A172 (cell line): ENCODE measurements around the gene TAS1R3. TPM values are rescaled to one million over a fixed set of nuclear protein-coding genes. Genes with fewer than 3 reads are reported as not detected.
"Not testable (repeated sequence)": the region's sequence is repeated elsewhere in the genome, so short reads cannot be mapped to it uniquely, and the experiment has no call there.

ENCODE experiments used
- DNase-seq: peaks from one replicate; pipeline ENCODE4 v3.0.0-alpha.2; 2015; ENCODE audit warnings: low spot score
- total RNA-seq: library from RNA; depleted of rRNA; stranded (reverse); fragments of >200 nt; shearing (Covaris generic); gene quantifications from 2 replicates; pipeline ENCODE4 v1.2.3, GENCODE V29; 2014

Gene TAS1R3
- total RNA-seq, 1 experiment from 2014 or later, result 0.33 TPM

GRCh38 chr1:1309251-1310108, 21.6 kb upstream of the TAS1R3 start:
- no peak for DNase-seq

DNA sequence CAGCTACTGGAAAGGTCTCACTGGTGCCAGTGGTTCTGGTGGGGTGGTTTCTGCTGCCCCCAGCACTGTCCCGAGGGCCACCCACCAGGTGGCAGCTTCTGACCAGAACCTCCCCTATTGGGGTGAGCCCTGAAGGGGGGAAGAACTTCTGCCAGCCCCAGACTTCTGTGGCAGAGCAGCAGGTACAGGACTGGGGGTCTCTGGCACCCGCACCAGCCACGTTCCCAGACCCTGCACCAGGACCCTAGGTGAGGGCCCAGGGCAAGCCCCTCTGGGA, 21.0 kb upstream of the TAS1R3 start:
- DNase-seq, result no peak

- no peak for DNase-seq
Observed at GRCh38 chr1:1310476-1311053, 20.5 kb upstream of the TAS1R3 start.

DNA sequence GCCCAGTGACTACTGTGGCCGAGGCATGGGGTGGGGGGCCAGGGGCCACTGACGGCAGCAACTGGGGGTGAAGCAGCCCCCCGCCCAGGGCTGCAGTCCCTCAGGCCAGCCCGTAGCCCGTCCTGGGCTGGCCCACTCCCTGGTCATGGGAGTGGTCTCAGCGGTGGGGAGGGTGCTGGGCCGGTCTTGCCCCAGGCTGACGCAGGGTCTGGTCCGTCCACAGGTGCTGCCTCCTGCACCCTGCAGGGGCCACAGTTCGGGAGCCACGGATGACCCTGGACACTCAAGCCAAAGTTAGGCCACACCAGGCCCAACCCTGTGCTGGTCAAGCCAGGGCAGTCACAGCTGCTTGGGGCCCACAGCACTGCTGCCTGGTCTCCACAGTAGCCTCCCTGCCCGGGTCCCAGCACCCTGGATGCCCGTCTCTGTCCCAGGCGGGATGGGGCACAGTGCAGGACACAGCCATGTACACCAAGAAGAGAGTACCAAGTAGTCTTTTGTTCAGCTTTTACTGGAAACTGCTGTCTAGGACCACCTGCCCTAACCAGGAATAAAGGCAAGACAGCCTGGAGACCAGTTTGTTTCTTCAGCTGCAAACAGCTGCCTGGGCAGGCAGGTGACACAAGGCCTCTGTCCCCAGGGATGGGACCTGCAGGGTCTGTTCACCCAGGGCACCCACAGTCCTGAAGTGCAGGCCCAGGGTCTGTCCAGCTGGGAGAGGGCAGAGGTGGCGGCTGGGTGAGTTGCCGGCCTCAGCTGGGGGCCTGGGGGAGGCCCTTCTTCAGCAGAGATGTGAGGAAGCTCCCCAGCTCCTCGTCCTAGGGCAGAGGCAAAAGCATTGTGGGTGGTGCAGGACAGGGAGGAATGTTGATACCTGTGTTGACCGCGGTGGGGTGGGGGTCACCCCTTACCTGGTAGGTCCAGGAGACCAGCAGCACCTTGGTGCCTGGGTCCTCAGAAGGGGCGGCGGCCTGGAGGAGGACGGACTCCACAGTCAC, 19.7 kb upstream of the TAS1R3 start:
- no peak for DNase-seq

DNA sequence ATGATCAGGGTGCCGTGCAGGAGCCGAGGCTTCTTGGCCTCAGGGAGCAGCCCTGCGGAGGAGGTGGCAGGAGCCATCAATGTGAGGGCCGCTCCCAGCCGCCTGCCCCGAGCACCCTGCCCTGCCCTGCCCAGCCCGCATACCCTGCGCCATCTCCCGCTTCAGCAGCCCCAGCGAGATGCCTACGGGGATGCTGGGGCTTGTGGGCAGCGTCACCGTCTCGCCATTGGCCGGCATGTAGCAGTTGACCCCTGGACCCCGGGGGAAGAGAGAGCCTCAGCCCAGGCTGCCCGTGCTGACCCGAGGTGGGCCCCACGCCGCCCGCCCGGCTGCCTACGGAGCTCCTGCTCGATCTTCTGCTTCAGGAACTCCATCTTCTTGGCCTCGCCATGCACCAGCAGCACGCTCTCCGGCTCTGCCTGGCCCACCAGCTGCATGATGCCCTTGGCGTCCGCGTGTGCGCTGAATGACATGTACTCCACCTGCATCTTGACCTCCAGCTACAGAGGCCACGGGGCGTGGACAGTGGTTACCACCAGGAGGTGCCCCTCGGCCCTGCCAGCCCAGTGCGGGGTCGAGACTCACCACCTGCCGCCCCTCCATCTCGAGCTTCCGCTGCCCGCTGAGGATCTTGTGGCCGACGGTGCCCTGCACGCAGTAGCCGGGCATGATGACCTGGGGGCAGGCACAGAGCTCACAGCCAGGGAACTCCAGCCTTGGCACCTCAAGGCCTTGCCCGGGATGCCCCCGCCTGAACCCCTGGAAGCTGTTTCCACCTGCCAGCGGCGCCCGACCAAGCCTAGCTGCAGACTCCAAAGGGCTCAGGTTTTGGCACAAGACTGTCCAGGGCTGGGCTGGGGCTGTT, 18.4 kb upstream of the TAS1R3 start:
- no peak for DNase-seq

DNA sequence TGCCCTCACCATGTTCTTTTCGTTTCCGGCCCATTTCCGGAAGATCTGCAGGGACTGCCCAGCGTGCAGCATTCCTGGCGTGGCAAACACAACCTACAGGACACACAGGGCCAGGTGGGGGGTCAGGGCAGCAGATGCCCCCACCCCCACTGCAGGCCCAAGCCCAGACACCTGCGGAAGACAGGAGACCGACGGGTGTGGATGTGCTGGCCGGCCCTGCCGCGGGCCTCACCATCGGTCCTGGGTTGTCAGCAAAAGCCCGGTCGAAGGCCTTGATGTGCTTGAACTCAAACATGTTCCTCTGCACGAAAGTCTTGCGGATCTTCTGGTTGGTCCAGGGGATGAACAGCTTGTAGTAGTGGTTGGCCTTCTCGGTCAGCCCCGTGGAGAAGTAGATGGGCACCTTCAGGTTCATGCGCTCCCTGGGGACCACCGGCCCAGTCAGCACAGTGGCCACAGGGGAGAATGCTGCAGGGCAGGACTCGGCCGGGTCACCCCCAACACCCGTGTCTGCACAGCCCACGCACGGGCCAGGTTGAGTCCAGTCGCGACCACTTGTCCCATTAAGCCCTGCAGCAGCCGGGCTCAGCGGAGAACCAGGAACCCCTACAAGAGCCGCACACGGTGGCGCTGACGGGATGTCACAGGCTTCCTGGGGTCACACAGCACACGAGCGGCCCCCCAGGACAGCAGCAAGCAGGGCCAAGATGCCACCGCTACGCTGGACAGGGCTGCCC, 17.4 kb upstream of the TAS1R3 start:
- DNase-seq, result no peak

GRCh38 chr1:1314237-1314586, 16.9 kb upstream of the TAS1R3 start:
- no peak for DNase-seq

DNA sequence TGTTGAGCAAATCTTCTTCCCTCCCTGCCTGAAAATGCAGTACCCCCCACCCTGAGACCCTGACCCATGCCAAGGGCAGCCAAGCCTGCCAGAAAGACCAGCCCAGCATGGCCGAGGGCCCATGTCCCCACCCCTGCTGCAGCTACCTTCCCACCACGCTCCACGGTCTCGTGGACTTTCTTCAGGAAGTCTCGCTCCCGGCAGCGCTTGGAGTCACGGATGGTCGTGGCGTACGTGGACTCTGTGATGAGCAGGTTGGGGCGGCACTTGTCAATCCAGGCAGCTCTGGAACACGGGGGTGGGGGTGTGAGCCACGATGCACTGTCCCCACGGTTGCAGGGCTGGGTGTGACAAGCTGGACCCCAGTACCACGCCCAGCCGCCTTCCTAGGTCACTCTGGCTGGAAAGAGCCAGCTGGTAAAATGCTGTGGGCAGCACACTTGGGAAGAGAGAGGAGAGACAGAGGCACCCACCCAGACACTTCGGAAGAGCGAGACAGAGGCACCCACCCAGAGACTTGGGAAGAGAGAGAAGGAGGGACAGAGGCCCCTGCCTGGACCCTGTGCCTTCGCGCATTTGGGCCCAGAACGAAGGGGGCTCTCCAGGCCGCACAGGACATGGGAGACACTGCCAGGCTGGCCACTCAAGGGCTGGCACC, 16.3 kb upstream of the TAS1R3 start:
- DNase-seq, result no peak

DNA sequence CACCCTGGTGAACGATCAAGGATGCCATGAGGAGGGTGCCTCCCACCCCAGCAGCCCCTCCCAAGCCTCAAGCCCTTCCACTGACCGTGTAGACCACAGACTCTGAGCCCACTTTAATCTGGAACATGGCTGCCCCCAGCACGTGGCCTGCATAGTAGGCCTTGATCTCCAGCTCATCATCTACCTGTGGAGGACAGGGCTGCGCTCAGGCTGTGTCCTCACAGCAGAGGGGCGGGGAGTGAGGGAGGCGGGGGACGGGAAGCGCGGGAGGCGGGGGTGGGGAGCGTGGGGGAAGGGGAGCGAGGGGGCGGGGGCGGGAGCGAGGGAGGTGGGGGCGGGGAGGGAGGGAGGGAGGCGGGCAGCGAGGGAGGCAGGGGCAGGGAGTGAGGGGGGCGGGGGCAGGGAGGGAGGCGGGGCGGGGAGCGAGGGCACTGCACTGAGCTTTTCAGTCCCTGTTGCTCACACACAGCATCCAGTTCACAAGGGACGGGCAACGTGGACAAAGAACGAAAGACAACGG, 15.6 kb upstream of the TAS1R3 start:
- no peak for DNase-seq

- DNase-seq, result not testable (repeated sequence)
Observed at GRCh38 chr1:1316199-1316598, 14.9 kb upstream of the TAS1R3 start.

DNA sequence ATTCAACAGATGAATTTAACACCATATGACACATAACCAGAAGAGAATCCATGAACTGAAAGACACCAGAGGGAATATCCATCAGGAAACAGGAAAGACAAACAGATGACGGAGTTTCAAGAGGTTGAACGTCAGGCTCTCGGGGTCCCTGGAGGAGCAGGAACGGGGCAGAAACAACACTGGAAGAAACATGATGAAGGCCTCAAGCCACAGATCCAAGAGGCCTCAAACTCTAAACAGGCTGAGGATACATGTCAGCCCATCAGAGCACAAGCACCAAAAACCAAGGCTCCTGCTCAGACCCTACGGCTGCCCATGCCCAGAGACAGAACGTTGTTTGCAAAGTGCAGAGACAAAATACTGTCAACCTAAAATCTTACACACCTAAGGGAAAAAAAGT, 13.7 kb upstream of the TAS1R3 start:
- no peak for DNase-seq

DNA sequence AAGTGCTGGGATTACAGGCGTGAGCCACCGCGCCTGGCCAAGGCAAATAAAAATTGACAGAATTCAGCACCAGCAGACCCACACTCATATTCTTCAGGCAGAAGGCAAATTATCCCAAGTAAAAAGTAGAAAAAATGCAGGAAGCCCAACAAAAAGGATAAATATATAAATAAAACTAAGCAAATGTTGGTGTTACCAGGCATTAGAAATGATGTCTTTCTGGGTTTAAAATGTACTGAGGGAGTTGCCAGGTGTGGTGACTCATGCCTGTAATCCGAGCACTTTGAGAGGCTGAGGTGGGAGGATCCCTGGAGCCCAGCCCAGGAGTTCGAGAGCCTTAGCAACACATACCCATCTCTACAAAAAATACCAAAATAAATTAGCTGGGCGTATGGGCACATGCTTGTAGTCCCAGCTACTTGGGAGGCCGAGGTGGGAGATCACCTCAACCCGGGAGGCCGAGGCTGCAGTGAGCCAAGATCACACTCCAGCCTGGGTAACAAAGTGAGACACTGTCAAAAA, 12.9 kb upstream of the TAS1R3 start:
- DNase-seq, result peak; percentile 87

- DNase-seq, result no peak
Observed at GRCh38 chr1:1318777-1319645, 12.1 kb upstream of the TAS1R3 start.

GRCh38 chr1:1319646-1319941, 11.5 kb upstream of the TAS1R3 start:
- DNase-seq, result no peak

- no peak for DNase-seq
Observed at GRCh38 chr1:1320666-1321448, 10.2 kb upstream of the TAS1R3 start.

- no peak for DNase-seq
Observed at GRCh38 chr1:1321477-1321876, 9.6 kb upstream of the TAS1R3 start.

GRCh38 chr1:1322418-1322817, 8.7 kb upstream of the TAS1R3 start:
- no peak for DNase-seq

GRCh38 chr1:1322952-1323351, 8.1 kb upstream of the TAS1R3 start:
- no peak for DNase-seq
